Measurements from ENCODE around the gene HIC1.
A peak's percentile ranks its signal among the peaks of the same experiment; 100 is the strongest.

The HIC1 gene

DNA sequence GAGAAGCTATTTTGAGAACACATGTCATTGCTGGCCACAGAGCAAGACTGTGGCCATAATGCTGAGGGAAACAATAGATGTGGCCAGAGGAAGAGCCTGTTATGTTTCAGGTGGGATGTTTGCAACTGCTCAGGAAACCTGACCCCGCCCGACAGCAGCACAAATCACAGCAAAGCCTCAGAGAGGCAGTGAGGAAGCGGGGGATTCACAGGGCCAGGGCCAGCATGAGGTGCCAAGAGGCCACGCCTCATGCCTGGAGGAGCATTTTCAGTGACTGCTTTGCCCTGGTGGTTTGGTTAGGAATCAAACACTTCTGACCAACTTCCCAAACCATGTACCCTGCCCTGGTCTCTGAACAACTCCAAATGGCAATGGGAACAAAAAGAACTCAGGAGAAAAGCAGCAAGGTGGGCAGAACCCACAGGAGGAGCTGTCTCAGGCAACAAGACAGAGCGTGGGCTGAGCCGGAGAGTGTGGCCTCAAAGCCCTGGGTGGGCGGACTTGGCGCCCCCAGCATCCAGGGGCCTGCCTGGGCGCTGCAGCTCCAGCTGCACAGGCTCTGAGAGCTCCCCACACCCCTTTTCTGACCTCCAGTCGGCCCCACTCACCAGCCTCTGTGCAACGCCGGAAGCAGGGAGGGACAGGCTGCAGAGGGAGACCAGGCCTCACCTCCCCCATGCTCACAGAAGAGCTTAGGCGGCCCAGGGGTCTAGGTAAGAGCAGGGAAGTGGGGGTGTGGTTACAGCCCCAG lies 20.6 kb downstream of the HIC1 start:
- no peak for DNase-seq

- no peak for DNase-seq
These were observed 21.4 kb downstream of the HIC1 start for GRCh38 chr17:2076087-2076984.

- DNase-seq, result no peak
These were observed 22.1 kb downstream of the HIC1 start for GRCh38 chr17:2077040-2077439.

- no peak for DNase-seq
These were observed 26.7 kb downstream of the HIC1 start for GRCh38 chr17:2081564-2081963.

- no peak for DNase-seq
These were observed 27.3 kb downstream of the HIC1 start for GRCh38 chr17:2082003-2082781.

DNA sequence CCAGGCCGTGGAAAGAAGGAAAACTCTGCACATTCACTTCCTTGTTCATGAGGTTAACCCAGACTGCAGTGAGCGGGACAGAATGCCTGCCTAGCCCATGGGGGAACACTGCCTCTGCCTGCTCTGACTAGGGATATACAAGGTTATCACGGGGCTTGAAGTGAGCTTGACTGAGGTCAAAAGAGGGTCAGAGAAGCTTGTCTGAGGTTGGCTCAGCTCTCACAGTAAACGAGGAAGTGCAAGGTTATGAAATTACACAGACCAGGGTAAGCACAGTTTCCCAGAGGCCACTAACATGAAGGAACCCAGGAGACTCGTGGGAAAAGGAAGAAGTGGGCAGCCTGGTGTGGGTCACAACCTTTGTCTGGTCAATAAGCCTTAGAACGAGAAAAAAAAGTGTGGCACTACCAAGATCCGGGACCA lies 28.7 kb downstream of the HIC1 start:
- DNase-seq, result peak in 11 of 56 donors; percentile 9 to 53 (median 27)

GRCh38 chr17:2084036-2084765 lies 29.3 kb downstream of the HIC1 start:
- DNase-seq, result no peak

GRCh38 chr17:2084766-2085647 lies 30.1 kb downstream of the HIC1 start:
- DNase-seq, result no peak

- no peak for DNase-seq
These were observed 30.7 kb downstream of the HIC1 start for GRCh38 chr17:2085648-2085949.

GRCh38 chr17:2086306-2086705 lies 31.4 kb downstream of the HIC1 start:
- no peak for DNase-seq

- DNase-seq, result peak in 5 of 56 donors; percentile 14 to 27 (median 18)
These were observed 32.8 kb downstream of the HIC1 start for GRCh38 chr17:2087597-2088211.

- DNase-seq, result no peak
These were observed 34.1 kb downstream of the HIC1 start for GRCh38 chr17:2089021-2089422.

DNA sequence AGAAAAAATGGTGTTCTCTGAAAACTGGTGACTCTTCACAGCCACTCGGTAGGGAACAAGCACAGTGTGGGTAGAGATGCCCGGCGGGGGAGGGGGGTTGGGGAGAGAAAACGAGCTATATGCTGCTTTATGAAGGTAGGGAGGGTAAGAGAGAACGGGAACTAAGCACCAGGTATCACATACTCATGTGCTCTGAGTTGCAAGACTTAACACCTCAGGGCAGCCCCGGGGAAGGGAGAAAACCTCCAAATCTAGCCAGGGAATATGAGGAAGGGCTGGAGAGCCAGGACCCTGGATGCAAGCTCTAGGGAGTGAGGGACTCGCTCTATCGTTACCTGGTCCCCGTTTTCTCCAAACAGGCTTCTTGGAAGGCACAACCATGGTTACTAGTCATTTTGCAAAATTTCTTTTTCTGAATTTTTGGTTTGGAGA lies 35.3 kb downstream of the HIC1 start:
- no peak for DNase-seq

GRCh38 chr17:2090804-2091534 lies 36.1 kb downstream of the HIC1 start:
- peak in 4 of 56 donors; percentile 5 to 14 (median 8) for DNase-seq

- no peak for DNase-seq
These were observed 37.4 kb downstream of the HIC1 start for GRCh38 chr17:2092253-2092652.

DNA sequence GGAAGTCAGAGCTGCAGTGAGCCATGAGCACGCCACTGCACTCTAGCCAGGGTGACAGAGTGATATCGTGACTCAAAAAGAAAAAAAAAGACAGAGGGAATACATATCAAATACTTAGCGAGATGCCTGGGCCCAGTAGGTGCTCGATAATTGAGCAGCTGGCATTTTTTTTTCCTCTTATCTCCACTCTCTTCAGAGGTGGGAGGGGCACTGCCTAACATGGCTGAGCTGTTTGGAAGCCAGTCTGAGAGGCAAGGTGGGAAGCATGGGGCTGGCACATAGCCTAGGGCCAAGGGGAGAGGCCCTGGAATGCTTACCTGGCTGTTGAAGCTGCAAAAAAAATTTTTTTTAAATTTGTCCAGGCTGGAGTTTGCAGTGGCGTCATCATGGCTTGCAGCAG lies 38.4 kb downstream of the HIC1 start:
- DNase-seq, result no peak

GRCh38 chr17:2094891-2095535 lies 40.1 kb downstream of the HIC1 start:
- DNase-seq, result peak in 37 of 56 donors; percentile 3 to 71 (median 26)

DNA sequence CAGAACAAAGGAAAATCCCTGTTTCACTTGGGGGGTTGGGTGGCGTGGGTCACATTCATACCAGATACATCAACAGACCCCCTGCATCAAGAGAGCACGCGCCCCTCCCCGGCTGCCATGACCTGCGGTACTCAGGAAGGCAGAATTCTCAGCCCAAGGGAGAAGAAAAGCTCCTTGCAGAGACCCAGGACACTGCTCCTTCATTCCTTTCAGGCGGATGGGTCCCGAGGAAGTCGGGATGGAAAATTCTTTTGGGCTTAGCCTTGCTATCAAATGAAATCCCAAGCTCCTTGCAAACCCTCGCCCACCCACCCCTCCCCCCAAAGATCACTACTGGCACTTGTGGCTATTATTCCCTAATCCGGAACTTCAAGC lies 40.6 kb downstream of the HIC1 start:
- DNase-seq, result no peak
